ENCODE data around the gene KCNQ4.

- TF ChIP-seq, protein P1, sequence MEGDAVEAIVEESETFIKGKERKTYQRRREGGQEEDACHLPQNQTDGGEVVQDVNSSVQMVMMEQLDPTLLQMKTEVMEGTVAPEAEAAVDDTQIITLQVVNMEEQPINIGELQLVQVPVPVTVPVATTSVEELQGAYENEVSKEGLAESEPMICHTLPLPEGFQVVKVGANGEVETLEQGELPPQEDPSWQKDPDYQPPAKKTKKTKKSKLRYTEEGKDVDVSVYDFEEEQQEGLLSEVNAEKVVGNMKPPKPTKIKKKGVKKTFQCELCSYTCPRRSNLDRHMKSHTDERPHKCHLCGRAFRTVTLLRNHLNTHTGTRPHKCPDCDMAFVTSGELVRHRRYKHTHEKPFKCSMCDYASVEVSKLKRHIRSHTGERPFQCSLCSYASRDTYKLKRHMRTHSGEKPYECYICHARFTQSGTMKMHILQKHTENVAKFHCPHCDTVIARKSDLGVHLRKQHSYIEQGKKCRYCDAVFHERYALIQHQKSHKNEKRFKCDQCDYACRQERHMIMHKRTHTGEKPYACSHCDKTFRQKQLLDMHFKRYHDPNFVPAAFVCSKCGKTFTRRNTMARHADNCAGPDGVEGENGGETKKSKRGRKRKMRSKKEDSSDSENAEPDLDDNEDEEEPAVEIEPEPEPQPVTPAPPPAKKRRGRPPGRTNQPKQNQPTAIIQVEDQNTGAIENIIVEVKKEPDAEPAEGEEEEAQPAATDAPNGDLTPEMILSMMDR (IDR thresholded peaks at IDR 0.05), result no peak
- TF ChIP-seq EZH2 (IDR thresholded peaks at IDR 0.05) (no peak), EZH2phosphoT487 (IDR thresholded peaks at IDR 0.05) (no peak)
Measured at GRCh38 chr1:40801742-40802077, 18.1 kb downstream of the KCNQ4 start.

Measured in neural progenitor cell (in vitro differentiated cells).